ENCODE data around the gene UQCRH. TPM values are rescaled to one million over a fixed set of nuclear protein-coding genes. Genes with fewer than 3 reads are reported as not detected.

The UQCRH gene
- total RNA-seq, 3 donors from 2014 or later (not counting 1 experiment from before 2014, with no cell fraction given) = 91.1 to 120 (median 107) TPM

DNA sequence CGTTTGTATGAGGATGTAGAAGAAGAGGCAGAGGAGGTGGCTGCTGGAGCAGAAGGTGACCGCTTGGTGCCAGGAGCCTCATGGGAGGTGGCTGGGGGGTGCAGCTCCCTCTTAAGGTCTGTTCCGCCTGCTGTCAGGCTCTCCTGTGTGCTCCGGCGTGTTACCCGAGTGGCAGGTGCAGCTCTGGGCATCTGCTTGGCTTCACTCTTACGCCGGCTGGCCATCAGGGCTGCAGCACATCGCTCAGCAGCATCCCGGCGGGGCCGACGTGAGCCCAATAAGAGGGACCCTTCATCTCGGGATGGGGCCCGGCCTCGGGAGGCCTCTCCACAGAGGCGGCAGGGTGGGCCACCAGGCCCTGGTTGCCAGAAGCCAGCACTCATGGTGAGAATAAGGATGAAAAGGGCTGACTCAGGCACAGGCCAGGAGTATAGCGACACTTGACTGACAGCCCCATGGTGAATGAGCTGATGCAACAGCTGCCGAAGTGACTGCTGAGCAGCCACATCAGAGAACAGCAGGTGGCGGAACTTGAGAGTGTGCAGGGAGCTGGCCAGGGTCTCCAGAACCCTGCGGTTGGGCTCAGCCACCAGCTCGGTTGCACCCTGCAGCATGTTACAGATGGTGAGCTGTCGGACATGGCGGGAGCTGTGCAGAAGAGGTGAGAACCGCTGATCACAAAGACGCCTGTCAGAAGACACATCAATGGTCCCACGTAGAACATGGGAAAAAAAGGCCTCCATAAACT, 17.6 kb upstream of the UQCRH start:
- DNase-seq = peak in 1 of 2 donors; percentile 50
- no peaks in the 10 kb centered on the region for H3K4me1 ChIP-seq (ENCODE audit: control insufficient read depth, insufficient read depth, low read length)
- H3K4me3 Mint-ChIP-seq = no peak overlapping the region

DNA sequence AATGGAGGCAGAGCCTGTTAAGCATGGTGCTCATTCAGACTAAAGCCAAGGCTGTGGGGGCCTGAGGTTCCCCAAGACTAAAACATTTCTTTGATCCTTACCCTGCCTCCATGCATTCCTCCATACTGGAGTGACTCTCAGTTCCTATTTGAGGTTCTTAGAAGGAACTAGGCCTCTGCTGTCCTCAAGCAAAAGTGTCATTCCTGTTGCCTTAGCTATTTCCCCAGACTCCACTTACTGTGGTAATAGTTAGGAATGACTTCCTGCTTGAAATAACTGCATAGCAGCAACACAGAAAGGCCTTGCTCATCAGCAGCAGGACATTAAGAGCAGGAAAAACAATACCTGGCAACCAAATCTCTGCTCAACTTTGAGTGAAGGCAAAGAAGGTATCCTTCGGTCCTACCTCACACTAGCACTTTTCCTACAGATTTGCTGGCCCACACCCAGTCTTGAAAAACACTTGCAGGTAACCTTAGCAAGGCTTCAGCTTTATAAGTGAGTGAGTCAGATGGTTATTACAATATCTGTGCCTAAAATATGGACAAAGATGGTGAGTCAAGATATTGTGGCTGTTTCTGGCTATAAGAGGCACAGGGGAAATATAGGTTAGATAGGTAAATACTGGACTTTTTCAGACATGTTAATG, 14.9 kb upstream of the UQCRH start:
- DNase-seq (no peak), ATAC-seq (no peak)
- H3K9me3 Mint-ChIP-seq = no peaks in the 10 kb centered on the region
- H3K27me3 Mint-ChIP-seq (ENCODE audit: low read depth in 2 of 2) = no peaks in the 10 kb centered on the region
- Histone ChIP-seq H3K36me3 (ENCODE audit: control insufficient read depth, insufficient read depth, low read length) (peaks cover 14% of the 10 kb centered on the region), H3K4me3 (ENCODE audit: low read length) (no peak overlapping the region), H3K4me1 (ENCODE audit: control insufficient read depth, insufficient read depth, low read length) (no peaks in the 10 kb centered on the region), H3K27ac (ENCODE audit: low read length) (no peak overlapping the region), H3K9me3 (ENCODE audit: control insufficient read depth, insufficient read depth, low read length) (no peaks in the 10 kb centered on the region), H3K27me3 (ENCODE audit: control insufficient read depth, insufficient read depth, low read length) (no peaks in the 10 kb centered on the region)
- no peak overlapping the region for H3K27ac Mint-ChIP-seq
- TF ChIP-seq, protein P1, sequence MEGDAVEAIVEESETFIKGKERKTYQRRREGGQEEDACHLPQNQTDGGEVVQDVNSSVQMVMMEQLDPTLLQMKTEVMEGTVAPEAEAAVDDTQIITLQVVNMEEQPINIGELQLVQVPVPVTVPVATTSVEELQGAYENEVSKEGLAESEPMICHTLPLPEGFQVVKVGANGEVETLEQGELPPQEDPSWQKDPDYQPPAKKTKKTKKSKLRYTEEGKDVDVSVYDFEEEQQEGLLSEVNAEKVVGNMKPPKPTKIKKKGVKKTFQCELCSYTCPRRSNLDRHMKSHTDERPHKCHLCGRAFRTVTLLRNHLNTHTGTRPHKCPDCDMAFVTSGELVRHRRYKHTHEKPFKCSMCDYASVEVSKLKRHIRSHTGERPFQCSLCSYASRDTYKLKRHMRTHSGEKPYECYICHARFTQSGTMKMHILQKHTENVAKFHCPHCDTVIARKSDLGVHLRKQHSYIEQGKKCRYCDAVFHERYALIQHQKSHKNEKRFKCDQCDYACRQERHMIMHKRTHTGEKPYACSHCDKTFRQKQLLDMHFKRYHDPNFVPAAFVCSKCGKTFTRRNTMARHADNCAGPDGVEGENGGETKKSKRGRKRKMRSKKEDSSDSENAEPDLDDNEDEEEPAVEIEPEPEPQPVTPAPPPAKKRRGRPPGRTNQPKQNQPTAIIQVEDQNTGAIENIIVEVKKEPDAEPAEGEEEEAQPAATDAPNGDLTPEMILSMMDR (IDR thresholded peaks at IDR 0.05) = no peak
- WGBS (ENCODE audit: insufficient coverage) = 100% methylated on average over 1 of the region's 1 CpG
- H3K4me1 Mint-ChIP-seq = peaks cover 0 to 7% of the 10 kb centered on the region in 2 donors
- intact Hi-C loops (cut with micrococcal nuclease) = no loop called here
- no peaks in the 10 kb centered on the region for H3K36me3 Mint-ChIP-seq
- no peak overlapping the region for H3K4me3 Mint-ChIP-seq

More for the DNA sequence above, 17.6 kb upstream of the UQCRH start:
- no peaks in the 10 kb centered on the region for H3K27me3 ChIP-seq (ENCODE audit: control insufficient read depth, insufficient read depth, low read length)
- H3K9me3 Mint-ChIP-seq = no peaks in the 10 kb centered on the region
- no peak for ATAC-seq
- TF ChIP-seq, protein P1 (IDR thresholded peaks at IDR 0.05) = no peak
- 90% methylated on average over 27 of the region's 27 CpGs for WGBS (ENCODE audit: insufficient coverage)
- no peaks in the 10 kb centered on the region for H3K27me3 Mint-ChIP-seq (ENCODE audit: low read depth in 2 of 2)
- H3K36me3 ChIP-seq (ENCODE audit: control insufficient read depth, insufficient read depth, low read length) = peaks cover 22% of the 10 kb centered on the region
- H3K27ac ChIP-seq (ENCODE audit: low read length) = no peak overlapping the region
- no peaks in the 10 kb centered on the region for H3K9me3 ChIP-seq (ENCODE audit: control insufficient read depth, insufficient read depth, low read length)
- H3K4me3 ChIP-seq (ENCODE audit: low read length) = no peak overlapping the region
- H3K4me1 Mint-ChIP-seq = peaks cover 0 to 7% of the 10 kb centered on the region in 2 donors
- H3K36me3 Mint-ChIP-seq = no peaks in the 10 kb centered on the region
- intact Hi-C loops (cut with micrococcal nuclease) = no loop called here
- H3K27ac Mint-ChIP-seq = no peak overlapping the region

DNA sequence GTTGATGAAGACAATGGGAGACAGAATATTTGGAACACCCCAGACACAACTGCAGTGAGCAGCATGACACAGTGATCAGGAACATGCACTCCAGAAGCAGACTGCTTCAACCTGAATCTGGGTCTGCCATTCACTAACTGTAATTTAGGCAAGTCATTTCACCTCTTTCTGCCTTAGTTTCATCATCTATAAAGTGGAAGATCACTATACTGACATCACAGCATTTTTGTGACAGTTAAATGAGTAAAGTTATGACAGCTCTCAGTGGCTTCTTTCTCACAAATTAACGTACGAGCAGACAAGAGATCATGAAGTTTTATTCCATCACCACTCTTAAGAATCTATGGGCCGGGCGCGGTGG, 14.4 kb upstream of the UQCRH start:
- no peak for ATAC-seq
- Histone ChIP-seq H3K9me3 (ENCODE audit: control insufficient read depth, insufficient read depth, low read length) (no peaks in the 10 kb centered on the region), H3K27me3 (ENCODE audit: control insufficient read depth, insufficient read depth, low read length) (no peaks in the 10 kb centered on the region), H3K4me3 (ENCODE audit: low read length) (no peak overlapping the region), H3K27ac (ENCODE audit: low read length) (no peak overlapping the region), H3K36me3 (ENCODE audit: control insufficient read depth, insufficient read depth, low read length) (peaks cover 11% of the 10 kb centered on the region), H3K4me1 (ENCODE audit: control insufficient read depth, insufficient read depth, low read length) (no peaks in the 10 kb centered on the region)
- H3K36me3 Mint-ChIP-seq = no peaks in the 10 kb centered on the region
- 98% methylated on average over 5 of the region's 5 CpGs for WGBS (ENCODE audit: insufficient coverage)
- H3K4me3 Mint-ChIP-seq = no peak overlapping the region
- peaks cover 0 to 7% of the 10 kb centered on the region in 2 donors for H3K4me1 Mint-ChIP-seq
- no peak for DNase-seq
- H3K27ac Mint-ChIP-seq = no peak overlapping the region
- H3K27me3 Mint-ChIP-seq (ENCODE audit: low read depth in 2 of 2) = no peaks in the 10 kb centered on the region
- intact Hi-C loops (cut with micrococcal nuclease) = no loop called here
- TF ChIP-seq, protein P1 (IDR thresholded peaks at IDR 0.05) = no peak
- no peaks in the 10 kb centered on the region for H3K9me3 Mint-ChIP-seq

Data from natural killer cell (primary cell).